ENCODE measurements around the gene BAHCC1. TPM values are rescaled to one million over a fixed set of nuclear protein-coding genes. Genes with fewer than 3 reads are reported as not detected.

Gene BAHCC1
- total and polyA plus RNA-seq, 2 of the 8 experiments (the other 6 are each of a cell fraction or from before 2014, with no cell fraction given) = 0.26 to 0.58 TPM

DNA sequence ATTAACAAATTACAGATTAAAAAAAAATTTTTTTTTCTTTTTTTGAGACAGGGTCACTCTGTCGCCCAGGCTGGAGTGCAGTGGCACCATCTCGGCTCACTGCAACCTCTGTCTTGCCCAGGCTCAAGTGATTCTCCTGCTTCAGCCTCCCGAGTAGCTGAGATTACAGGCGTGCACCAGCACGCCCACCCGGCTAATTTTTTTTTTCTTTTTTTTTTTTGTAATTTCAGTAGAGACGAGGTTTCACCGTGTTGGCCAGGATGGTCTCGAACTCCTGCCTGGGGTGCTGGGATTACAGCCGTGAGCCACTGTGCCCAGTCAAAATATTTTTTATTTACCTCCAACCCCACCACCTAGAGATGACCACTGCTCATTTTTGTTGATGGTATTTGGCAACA, 91.8 kb downstream of the BAHCC1 start:
- H2BK20ac ChIP-seq (ENCODE audit: low read length) = no peak overlapping the region
- CTCF ChIA-PET (ENCODE audit: partially characterized antibody) = interaction anchor here (0.6 to 5.4 kb wide), 3 partner anchors 51 to 232 kb away, joined by 3 to 50 read pairs (median 3); partner anchors contain the start of gene BAHCC1
- no peak for TF ChIP-seq SP1 (IDR thresholded peaks at IDR 0.05; ENCODE audit: low read depth, low read length)
- H2BK12ac ChIP-seq (ENCODE audit: low read depth, low read length) = 0 out of 2 replicates have a peak overlapping the region, but pooled peaks have one; percentile 27
- no peak overlapping the region for H2AFZ ChIP-seq (ENCODE audit: low read length)
- H3K56ac ChIP-seq (replicated peaks; ENCODE audit: insufficient read length, low read depth, low read length) = no peak overlapping the region
- H2BK120ac ChIP-seq (replicated peaks; ENCODE audit: low read depth, low read length) = no peak overlapping the region
- WGBS, 2 experiments (ENCODE audit: extremely low coverage in 1 of 2, insufficient coverage in 1 of 2, insufficient read length in 1 of 2, insufficient replicate concordance in 2 of 2, low coverage in 1 of 2, low lambda C conversion rate in 2 of 2, missing lambda C conversion rate in 1 of 2) = 92% methylated on average over 8 of the region's 10 CpGs; no CpG with 5 or more reads in 1 of the 2 experiments
- no peaks in the 10 kb centered on the region for H3K36me3 ChIP-seq (ENCODE audit: control insufficient read depth in 2 of 4, insufficient read depth in 4 of 4, low read length in 3 of 4)
- no peak overlapping the region for H4K91ac ChIP-seq (replicated peaks; ENCODE audit: insufficient read length, low read length)
- H3K79me2 ChIP-seq (ENCODE audit: control insufficient read depth in 1 of 2, insufficient read depth in 2 of 2, low read length in 2 of 2) = no peaks in the 10 kb centered on the region
- H4K8ac ChIP-seq (ENCODE audit: extremely low read depth, insufficient read depth, low read length) = no peak overlapping the region; the same call in 1 of the 2 replicates
- H3K18ac ChIP-seq (ENCODE audit: extremely low read depth, low read length) = no peak overlapping the region
- H3K4me1 ChIP-seq (replicated peaks in 1 of 4; ENCODE audit: control insufficient read depth in 3 of 4, insufficient read depth in 4 of 4, low read length in 3 of 4) = peaks cover 6 to 37% (median 26%) of the 10 kb centered on the region in 4 experiments
- POLR2A ChIA-PET (ENCODE audit: partially characterized antibody) = interaction anchor here (35.8 kb wide), 1 partner anchor 29 kb away, joined by 1004 read pairs; the partner anchor contains the start of genes ACTG1 and FSCN2
- H3K14ac ChIP-seq (ENCODE audit: insufficient read length) = no peak overlapping the region
- H3K4me3 ChIP-seq (ENCODE audit: extremely low read depth in 1 of 4, insufficient read depth in 2 of 4, low read depth in 3 of 4, low read length in 4 of 4) = 0 out of 8 replicates have a peak overlapping the region, but pooled peaks of 1 of the 4 experiments have one; percentile 60
- H2AK5ac ChIP-seq (ENCODE audit: low read depth, low read length) = no peak overlapping the region
- H3K9me3 ChIP-seq (ENCODE audit: insufficient read depth in 2 of 2, low read depth in 1 of 2, low read length in 1 of 2) = no peaks in the 10 kb centered on the region
- no peak overlapping the region for H3K4ac ChIP-seq (replicated peaks; ENCODE audit: insufficient read length, low read depth, low read length)
- DNase-seq (ENCODE audit: low read depth in 1 of 2, low spot score in 2 of 2) (no peak), FAIRE-seq (no peak)
- peaks cover 6 to 26% (median 23%) of the 10 kb centered on the region in 4 experiments for H3K27me3 ChIP-seq (replicated peaks in 1 of 4; ENCODE audit: control insufficient read depth in 3 of 4, extremely low read depth in 1 of 4, insufficient read depth in 3 of 4, low read length in 3 of 4)
- H3K4me2 ChIP-seq (ENCODE audit: insufficient read depth in 1 of 2, low read depth in 2 of 2, low read length in 2 of 2) = peak overlapping the region in 1 of 2 experiments; percentile 59; a peak in 1 of 4 replicates
- no peaks in the 10 kb centered on the region for H3K79me1 ChIP-seq (ENCODE audit: low read depth, low read length)
- no peaks in the 10 kb centered on the region for H4K20me1 ChIP-seq (replicated peaks in 1 of 2; ENCODE audit: control insufficient read depth in 1 of 2, insufficient read depth in 2 of 2, low read length in 2 of 2)
- H2BK15ac ChIP-seq (ENCODE audit: low read length) = no peak overlapping the region
- H3K23me2 ChIP-seq (ENCODE audit: low read depth, low read length) = peaks cover 10% of the 10 kb centered on the region; the same call in 1 of the 2 replicates
- no peak overlapping the region for H3K9ac ChIP-seq (replicated peaks in 1 of 4; ENCODE audit: extremely low read depth in 1 of 4, low read depth in 3 of 4, low read length in 3 of 4)
- H3K27ac ChIP-seq (ENCODE audit: low read depth, low read length) = no peak overlapping the region
- no peak overlapping the region for H2BK5ac ChIP-seq (ENCODE audit: low read depth, low read length)
- H3K23ac ChIP-seq (ENCODE audit: insufficient read length) = no peak overlapping the region
- no peak overlapping the region for H4K5ac ChIP-seq (ENCODE audit: insufficient read length, low read depth, low read length)

All from H1 (cell line).